Measurements from ENCODE around the gene GPR108.
A peak's percentile ranks its signal among the peaks of the same experiment; 100 is the strongest.

The GPR108 gene

DNA sequence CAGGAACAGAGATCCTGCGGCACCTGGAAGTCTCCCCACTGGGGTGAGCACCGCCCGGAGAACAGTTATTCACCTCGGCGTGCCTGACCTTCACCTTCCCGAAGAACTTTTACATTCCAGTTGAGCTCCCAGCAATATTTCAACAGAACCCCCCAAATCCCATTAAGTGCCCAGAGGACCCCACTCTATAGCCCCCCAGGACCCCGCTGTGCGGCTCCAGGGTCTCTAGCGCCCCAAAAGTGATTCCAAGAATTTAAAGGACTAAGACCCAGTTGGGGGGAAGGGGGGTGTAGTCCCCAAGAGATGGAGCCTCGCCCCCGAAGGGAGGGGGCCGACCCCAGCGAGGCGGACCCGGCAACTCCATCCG lies 480 bp downstream of the GPR108 start:
- TF ChIP-seq POLR2A (IDR thresholded peaks at IDR 0.05; ENCODE audit: low read length): no peak
- TF ChIP-seq GATA1 (IDR thresholded peaks at IDR 0.05; ENCODE audit: low read depth, low read length): no peak
- no peak for DNase-seq

DNA sequence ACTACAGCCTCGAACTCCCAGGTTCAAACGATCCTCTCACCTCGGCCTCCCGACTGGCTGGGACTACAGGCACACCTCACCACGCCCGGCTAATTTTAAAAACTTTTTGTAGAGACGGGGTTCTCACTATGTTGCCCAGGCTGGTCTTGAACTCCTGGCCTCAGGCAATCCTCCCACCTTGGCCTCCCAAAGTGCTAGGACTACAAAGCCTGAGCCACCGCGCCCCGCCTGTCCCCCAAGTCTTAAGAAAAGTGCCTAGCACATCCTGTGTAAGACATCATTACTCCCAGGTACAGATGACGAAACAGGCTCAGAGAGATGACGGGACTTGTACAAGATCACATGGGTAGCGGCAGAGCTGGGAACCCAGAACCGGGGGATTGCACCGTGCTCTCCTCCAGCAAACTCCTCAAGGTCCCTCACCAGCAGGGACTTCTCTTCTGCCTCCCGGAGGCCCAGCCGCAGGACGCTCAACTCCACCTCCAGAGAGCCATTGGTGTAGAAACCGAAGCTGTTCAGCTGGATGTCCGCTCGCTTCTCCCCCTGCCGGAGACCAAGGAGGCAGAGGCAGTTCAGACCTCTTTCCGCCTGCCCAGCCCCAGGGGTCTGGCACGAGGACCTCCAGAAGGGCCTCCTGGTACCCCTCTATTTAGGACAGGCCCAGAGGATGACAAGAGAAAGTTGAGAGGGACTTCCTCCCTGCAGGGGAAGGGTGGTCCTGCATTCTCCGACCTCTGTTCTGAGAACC lies 1.0 kb downstream of the GPR108 start:
- DNase-seq: peak; percentile 83 to 84

GRCh38 chr19:6735181-6735911 lies 2.0 kb downstream of the GPR108 start:
- TF ChIP-seq GATA1 (IDR thresholded peaks at IDR 0.05; ENCODE audit: low read depth, low read length) (no peak), POLR2A (IDR thresholded peaks at IDR 0.05; ENCODE audit: low read length) (no peak)
- no peak for DNase-seq

More for the DNA sequence above, 1.0 kb downstream of the GPR108 start:
- TF ChIP-seq POLR2A (IDR thresholded peaks at IDR 0.05; ENCODE audit: low read length) (peak; percentile 47), GATA1 (IDR thresholded peaks at IDR 0.05; ENCODE audit: low read depth, low read length) (no peak)

DNA sequence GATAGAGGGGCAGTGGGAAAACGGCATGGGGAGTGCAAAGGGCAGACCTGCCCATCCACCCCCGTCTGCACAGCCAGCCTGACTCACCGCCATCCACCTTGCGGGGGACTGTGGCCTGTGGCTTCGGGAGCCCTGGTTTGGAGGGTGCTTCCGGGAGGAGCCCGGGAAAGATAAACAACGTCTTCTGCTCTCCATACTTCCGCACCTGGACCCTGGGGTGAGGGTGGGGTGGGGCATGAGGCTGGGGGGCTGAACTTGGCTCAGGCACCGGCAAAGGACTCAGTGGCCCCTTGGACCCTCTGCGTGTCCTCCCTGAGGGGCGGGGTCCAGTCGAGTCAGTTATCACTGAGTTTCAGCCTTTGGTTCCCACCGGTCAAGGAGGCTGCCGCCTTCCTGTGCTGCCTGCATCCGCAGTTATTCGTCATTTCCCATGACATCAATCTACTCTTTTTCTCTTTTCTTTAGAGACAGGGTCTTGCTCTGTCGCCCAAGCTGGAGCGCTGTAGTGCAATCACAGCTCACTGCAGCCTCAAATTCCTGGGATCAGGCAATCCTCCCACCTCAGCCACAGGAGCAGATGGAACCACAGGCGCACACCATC lies 3.2 kb downstream of the GPR108 start:
- no peak for DNase-seq
- TF ChIP-seq GATA1 (IDR thresholded peaks at IDR 0.05; ENCODE audit: low read depth, low read length) (no peak), POLR2A (IDR thresholded peaks at IDR 0.05; ENCODE audit: low read length) (no peak)

DNA sequence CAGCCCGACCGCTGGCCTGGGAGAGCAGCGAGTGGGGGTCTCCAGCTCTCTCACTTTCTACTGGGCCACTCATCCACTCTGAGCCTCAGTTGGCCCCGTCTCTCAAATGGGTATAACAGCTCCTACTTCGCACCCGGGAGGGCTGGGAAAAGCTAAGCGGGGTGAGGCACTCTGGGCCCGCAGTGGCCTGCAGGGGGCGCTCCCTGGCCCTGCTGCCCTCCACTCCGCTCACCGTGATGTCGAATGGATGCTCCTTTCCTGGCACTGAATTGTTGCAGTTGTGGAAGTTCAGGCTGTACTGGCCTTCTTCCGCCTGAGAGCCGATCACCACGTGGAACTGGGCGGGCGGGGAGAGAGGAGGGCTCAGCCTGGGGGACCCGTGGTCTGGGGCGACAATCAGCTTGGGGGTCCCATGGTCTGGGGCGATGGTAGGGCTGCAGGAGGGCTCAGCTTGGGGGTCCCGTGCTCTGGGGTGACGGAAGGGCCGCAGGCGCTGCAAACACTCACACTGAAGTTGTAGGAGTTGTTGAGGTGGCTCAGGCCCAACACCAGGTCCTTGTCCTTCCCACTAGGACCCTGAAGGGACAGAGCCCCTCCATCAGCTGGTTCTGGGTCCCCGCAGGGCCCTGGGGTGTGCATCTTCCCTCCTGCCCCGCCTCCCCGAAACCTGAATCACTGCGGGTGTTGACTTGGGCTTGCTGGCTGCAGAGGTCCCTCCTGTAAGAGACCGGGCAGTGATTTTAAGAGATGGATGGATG lies 3.9 kb downstream of the GPR108 start:
- TF ChIP-seq POLR2A (IDR thresholded peaks at IDR 0.05; ENCODE audit: low read length): no peak
- no peak for TF ChIP-seq GATA1 (IDR thresholded peaks at IDR 0.05; ENCODE audit: low read depth, low read length)
- no peak for DNase-seq

DNA sequence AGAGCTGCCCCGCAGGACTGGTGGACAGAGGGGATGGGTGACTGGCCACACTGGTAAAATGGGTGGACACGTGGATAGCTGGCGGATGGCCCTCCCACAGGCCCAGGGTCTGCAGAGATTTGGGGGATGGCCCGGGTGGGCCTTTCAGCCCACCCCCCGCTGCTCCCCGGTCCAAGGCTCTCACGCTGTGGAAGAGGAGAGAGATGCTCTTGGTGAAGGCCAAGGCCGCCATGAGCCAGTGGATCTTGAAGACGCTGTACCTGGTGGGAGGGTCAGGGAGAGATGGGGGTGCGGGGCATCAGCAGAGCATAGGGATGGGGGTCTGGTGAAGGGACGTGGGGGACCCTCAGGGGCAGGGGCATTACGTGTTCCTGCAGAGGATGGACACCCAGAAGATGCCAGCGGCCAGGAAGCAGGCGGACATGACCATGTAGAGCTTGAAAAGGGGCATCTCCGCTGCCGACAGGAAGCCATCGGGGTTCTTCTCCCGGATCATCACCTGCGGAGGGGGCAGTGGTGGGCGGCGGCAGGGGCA lies 4.5 kb downstream of the GPR108 start:
- TF ChIP-seq POLR2A (IDR thresholded peaks at IDR 0.05; ENCODE audit: low read length): no peak
- TF ChIP-seq GATA1 (IDR thresholded peaks at IDR 0.05; ENCODE audit: low read depth, low read length): no peak
- no peak for DNase-seq

- TF ChIP-seq GATA1 (IDR thresholded peaks at IDR 0.05; ENCODE audit: low read depth, low read length): no peak
- TF ChIP-seq POLR2A (IDR thresholded peaks at IDR 0.05; ENCODE audit: low read length): no peak
- DNase-seq: no peak
Observed at GRCh38 chr19:6731822-6732221, 5.6 kb downstream of the GPR108 start.

- TF ChIP-seq GATA1 (IDR thresholded peaks at IDR 0.05; ENCODE audit: low read depth, low read length): no peak
- TF ChIP-seq POLR2A (IDR thresholded peaks at IDR 0.05; ENCODE audit: low read length): no peak
- no peak for DNase-seq
Observed at GRCh38 chr19:6730941-6731670, 6.3 kb downstream of the GPR108 start.

DNA sequence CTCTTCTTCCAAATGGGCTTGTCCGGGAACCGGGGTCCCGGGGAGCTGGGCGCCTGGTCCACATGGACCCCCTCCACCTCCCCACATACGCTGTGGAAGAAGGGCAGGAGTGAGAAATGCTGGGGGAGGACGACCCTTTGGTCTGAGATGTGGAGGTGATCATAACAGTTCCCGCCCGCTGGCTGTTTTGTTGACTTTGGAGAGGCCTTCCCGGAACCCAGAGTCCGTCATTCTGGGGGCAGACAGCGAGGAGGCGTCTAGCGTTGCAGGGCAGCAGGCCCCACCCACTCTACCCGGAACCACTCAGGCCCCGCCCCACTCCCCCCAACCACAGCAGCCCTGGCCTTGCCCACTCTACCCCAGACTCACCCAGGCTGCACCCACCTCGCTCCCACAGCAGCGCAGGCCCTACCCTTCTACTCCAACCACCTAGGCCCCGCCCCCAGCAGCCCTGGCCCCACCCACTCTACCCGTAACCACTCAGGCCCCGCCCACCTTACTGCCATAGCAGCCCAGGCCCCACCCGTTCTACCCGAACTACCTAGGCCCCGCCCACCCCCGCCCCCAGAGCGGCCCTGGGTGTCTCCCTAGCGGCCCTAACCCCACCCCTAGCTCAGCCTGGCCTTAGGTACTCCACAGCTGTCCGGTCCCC lies 7.1 kb downstream of the GPR108 start:
- TF ChIP-seq GATA1 (IDR thresholded peaks at IDR 0.05; ENCODE audit: low read depth, low read length) (no peak), POLR2A (IDR thresholded peaks at IDR 0.05; ENCODE audit: low read length) (no peak)
- DNase-seq: peak; percentile 85 to 89

DNA sequence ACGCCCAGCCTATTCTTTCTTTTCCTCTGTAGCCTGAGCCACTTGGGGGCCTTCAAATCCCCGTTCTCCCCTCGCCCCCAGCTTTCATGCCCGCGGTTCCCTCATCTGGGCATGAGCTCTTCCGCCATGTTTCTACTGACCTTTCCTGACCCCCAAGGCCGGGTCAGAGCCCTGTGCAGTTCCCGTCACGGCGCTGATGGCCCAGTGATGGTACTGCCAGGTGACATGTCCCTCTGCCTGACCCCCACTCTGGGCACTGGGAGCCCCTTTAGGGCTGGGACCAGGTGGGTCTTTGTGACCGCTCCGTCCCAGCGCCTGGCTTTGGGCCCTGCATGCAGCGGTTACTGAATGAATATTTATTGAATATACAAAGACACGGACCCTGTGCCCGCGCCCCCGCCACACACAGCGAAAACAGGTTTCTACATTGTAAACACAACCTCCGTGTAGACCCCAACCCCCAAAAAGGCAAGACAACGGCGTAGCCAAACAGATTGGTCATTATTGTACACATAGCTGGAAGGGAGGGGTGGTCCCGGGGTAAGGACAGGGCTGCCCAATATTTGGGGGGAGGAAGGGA lies 7.7 kb downstream of the GPR108 start:
- no peak for DNase-seq
- TF ChIP-seq POLR2A (IDR thresholded peaks at IDR 0.05; ENCODE audit: low read length): no peak
- TF ChIP-seq GATA1 (IDR thresholded peaks at IDR 0.05; ENCODE audit: low read depth, low read length): no peak

DNA sequence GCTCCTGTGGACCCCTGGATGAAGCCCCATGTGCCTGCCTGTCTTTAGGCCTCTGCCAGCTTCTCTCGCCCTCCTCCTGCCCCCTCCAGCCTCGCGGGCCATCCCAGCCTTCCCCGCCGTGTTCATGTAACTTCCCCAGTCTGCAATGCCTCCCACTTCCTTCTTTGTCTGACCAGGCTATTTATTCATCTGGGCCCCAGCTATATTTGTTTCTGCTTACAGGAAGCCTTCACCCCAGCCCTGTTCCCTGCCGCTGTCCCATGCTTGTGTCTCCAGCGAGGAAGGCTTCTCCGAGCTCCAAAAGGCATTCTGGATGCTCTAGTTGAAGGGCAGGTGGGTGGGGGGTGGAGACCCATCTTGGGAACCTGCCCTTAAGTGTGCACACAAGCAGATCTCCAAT lies 9.0 kb downstream of the GPR108 start:
- TF ChIP-seq POLR2A (IDR thresholded peaks at IDR 0.05; ENCODE audit: low read length): no peak
- no peak for TF ChIP-seq GATA1 (IDR thresholded peaks at IDR 0.05; ENCODE audit: low read depth, low read length)

DNA sequence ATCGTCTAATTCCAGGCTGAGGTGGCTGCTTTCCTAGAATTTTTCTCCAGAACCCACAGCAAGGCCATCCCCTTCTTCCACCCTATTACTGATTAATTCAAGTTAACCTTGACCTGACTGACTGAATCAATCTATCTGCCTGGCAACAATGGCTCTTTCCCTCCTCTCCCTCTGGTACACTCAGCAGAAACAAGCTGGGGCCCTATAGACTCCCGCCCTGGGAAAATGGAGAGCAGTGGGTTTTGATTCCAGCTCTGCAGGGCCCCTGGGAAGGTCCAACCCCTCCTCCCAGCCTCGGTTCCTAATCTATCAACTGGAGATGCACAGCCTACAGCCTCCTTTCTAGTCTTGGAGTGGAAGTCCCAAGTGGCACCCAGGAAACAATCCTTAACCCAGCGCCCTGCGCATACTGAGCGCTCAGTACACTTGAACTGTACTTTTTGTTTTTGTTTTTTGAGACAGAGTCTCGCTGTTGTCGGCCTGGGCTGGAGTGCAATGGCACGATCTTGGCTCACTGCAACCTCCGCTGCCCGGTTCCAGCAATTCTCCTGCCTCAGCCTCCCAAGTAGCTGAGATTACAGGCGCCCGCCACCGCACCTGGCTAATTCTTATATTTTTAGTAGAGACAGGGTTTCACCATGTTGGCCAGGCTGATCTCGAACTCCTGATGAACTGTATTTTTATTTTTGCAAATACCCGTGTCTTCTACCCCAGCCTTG lies 11.7 kb downstream of the GPR108 start:
- DNase-seq: no peak
- TF ChIP-seq POLR2A (IDR thresholded peaks at IDR 0.05; ENCODE audit: low read length) (no peak), GATA1 (IDR thresholded peaks at IDR 0.05; ENCODE audit: low read depth, low read length) (no peak)

More for the DNA sequence above, 9.0 kb downstream of the GPR108 start:
- DNase-seq: no peak

All from erythroblast (primary cell).